Fibroblast of lung (primary cell): ENCODE measurements around the gene DZANK1.

Experiments used
- CTCF ChIP-seq, 2 donors: IDR thresholded peaks in 1 of 2; conservative IDR thresholded peaks in 1 of 2; 1 replicate in 1 of 2; 2 replicates in 1 of 2; pipeline ENCODE4 v1.5.1; 2011 to 2012; ENCODE audit warnings: low read length in 2 of 2, control low read depth in 1 of 2, inconsistent platforms in 1 of 2, low read depth in 1 of 2, mild to moderate bottlenecking in 1 of 2
- EZH2 ChIP-seq: IDR thresholded peaks from 2 replicates; pipeline ENCODE4 v1.5.1; 2012; ENCODE audit warnings: low read length, control low read depth, mild to moderate bottlenecking; ENCODE audit errors: missing control alignments

- TF ChIP-seq EZH2 (no peak), CTCF (conservative IDR thresholded peaks at IDR 0.05 in 1 of 2, IDR thresholded peaks at IDR 0.05 in 1 of 2; ENCODE audit: low read depth in 1 of 2, low read length in 2 of 2) (no peak)
These were observed 1.2 kb downstream of the DZANK1 start for GRCh38 chr20:18465536-18466200.
